Panc1 (cell line): Measurements from ENCODE around the gene EXOC3L4. TPM values are rescaled to one million over a fixed set of nuclear protein-coding genes. Genes with fewer than 3 reads are reported as not detected.

ENCODE experiments used
- ATAC-seq: fragments of 200-7000 bp; cut with Tn5 transposase; 2 replicates; pipeline ENCODE4 v1.9.1; 2020; ENCODE audit warnings: mild to moderate bottlenecking, moderate library complexity
- BruUV-seq: library from RNA; stranded (reverse); fragments of 400-500 nt; replicated peaks from 2 replicates; lab custom pipeline; 2021; lab: Mats Ljungman, UMichigan
- CTCF ChIA-PET: fragments of 300-600 bp; sonication (Branson Sonifier 250); formaldehyde crosslinking; loops from one replicate; lab custom pipeline; 2022; ENCODE audit warnings: antibody characterized with exemption; lab: Charles Lee
- POLR2A ChIA-PET: fragments of 300-600 bp; sonication (Branson Sonifier 250); formaldehyde crosslinking; loops from one replicate; lab custom pipeline; 2022; ENCODE audit warnings: antibody characterized with exemption; lab: Charles Lee
- DNase-seq: peaks from one replicate; pipeline ENCODE4 v3.0.0-alpha.2; 2010; ENCODE audit warnings: low read depth, low spot score
- H3K27ac ChIP-seq: 2 replicates; pipeline ENCODE4 v1.5.1; 2011; ENCODE audit warnings: mild to moderate bottlenecking, low read length, inconsistent platforms
- H3K27me3 ChIP-seq: fragments of 200-500 bp; sonication (Bioruptor generic); 2 replicates; pipeline ENCODE4 v1.6.0; 2014; ENCODE audit warnings: low read length, inconsistent platforms; ENCODE audit not compliant: control insufficient read depth, insufficient read depth
- H3K36me3 ChIP-seq: fragments of 200-500 bp; sonication (Bioruptor generic); 2 replicates; pipeline ENCODE4 v1.5.1; 2014; ENCODE audit warnings: inconsistent platforms, mild to moderate bottlenecking, low read length, moderate library complexity; ENCODE audit not compliant: control insufficient read depth, insufficient read depth
- H3K4me1 ChIP-seq: 2 replicates; pipeline ENCODE4 v1.5.1; 2011; ENCODE audit warnings: inconsistent platforms, mild to moderate bottlenecking, low read length, moderate library complexity; ENCODE audit not compliant: control insufficient read depth, insufficient read depth
- H3K4me3 ChIP-seq, 2 experiments: 2 replicates each; pipeline ENCODE4 v1.5.1; 2011 to 2012; ENCODE audit warnings: low read depth in 2 of 2, low read length in 2 of 2, mild to moderate bottlenecking in 2 of 2, inconsistent platforms in 1 of 2, moderate library complexity in 1 of 2
- H3K9me3 ChIP-seq: fragments of 200-500 bp; sonication (Bioruptor generic); 2 replicates; pipeline ENCODE4 v1.5.1; 2014; ENCODE audit warnings: low read depth, mild to moderate bottlenecking, inconsistent platforms, low read length, moderate library complexity; ENCODE audit not compliant: control insufficient read depth, insufficient read depth
- POLR2AphosphoS5 ChIP-seq: IDR thresholded peaks from 2 replicates; pipeline ENCODE4 v1.6.1; 2012; ENCODE audit warnings: mild to moderate bottlenecking, low read depth, low read length, moderate library complexity
- SIN3A ChIP-seq: IDR thresholded peaks from 2 replicates; pipeline ENCODE4 v1.6.1; 2012; ENCODE audit warnings: low read depth, mild to moderate bottlenecking, low read length, moderate library complexity, borderline replicate concordance; ENCODE audit not compliant: insufficient read depth
- TCF7L2 ChIP-seq: IDR thresholded peaks from 2 replicates; pipeline ENCODE4 v1.6.1; 2011; ENCODE audit warnings: mild to moderate bottlenecking, low read depth, low read length, inconsistent platforms
- in situ Hi-C: cut with HindIII; loops from 2 replicates; pipeline ENCODE4 v1.10.0; 2016; ENCODE audit warnings: low sequenced_read_pairs, low pct_unique_long_range_greater_than_20kb
- intact Hi-C: fragments of 100-400 bp; cut with micrococcal nuclease; formaldehyde crosslinking; loops from one replicate; pipeline ENCODE4 v1.10.0; 2022; ENCODE audit not compliant: unreplicated experiment
- total RNA-seq: library from RNA; stranded (reverse); gene quantifications from one replicate; pipeline ENCODE4 v1.2.1, GENCODE V29; 2021; ENCODE audit not compliant: unreplicated experiment
- TF ChIP-seq, protein P1 (sequence below): fragments of 450-650 bp; IDR thresholded peaks from 2 replicates; pipeline ENCODE4 v1.5.1; 2017; ENCODE audit warnings: mild to moderate bottlenecking
- TF ChIP-seq, protein P2 (sequence below), 2 experiments: IDR thresholded peaks; 2 replicates each; pipeline ENCODE4 v1.6.1; 2011 to 2012; ENCODE audit warnings: low read depth in 2 of 2, control low read depth in 1 of 2, low read length in 1 of 2, mild to moderate bottlenecking in 1 of 2, moderate library complexity in 1 of 2; ENCODE audit not compliant: insufficient read depth in 1 of 2

Gene EXOC3L4
- total RNA-seq, 1 experiment from 2014 or later, result 2.6 TPM

DNA sequence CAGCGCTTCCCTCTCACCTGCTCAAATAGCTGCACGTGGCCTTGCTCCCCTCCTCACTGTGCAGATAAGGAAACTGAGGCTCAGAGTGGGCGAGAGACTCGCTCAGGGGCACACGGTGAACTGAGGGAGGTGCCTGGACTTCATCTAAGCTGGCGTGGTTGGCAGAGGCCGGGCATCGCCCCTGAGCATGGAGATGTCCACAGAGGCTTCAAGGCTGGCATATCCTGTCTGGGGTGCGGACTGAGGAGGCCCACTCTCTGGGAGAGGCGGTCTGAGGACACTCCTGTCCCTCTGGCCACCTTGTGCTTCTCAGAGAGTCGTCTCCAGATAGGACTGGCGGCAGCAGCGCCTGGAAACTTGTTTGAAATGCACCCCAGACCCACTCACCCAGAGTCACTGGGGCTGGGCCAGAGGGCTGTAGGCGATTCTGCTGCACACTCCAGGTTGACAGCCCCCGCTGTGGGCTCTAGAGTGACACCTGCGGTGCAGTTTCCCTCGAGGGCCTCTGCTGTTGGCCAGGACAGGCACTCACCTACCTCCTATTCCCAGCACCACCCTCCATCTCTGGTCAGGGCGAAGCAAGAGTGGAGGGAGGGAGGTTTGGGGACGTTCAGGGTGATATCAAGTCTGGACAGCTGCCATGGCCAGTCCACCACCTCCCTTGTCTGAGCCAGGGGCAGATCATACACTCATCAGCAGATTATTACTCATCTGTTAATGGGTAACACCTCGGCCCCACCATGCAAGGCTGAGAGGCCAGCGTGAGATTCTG lies 21.7 kb upstream of the EXOC3L4 start:
- DNase-seq, result no peak
- Histone ChIP-seq H3K36me3 (no peaks in the 10 kb centered on the region), H3K4me1 (peaks cover 19% of the 10 kb centered on the region), H3K4me3 (no peak overlapping the region), H3K27me3 (no peaks in the 10 kb centered on the region), H3K27ac (no peak overlapping the region), H3K9me3 (no peaks in the 10 kb centered on the region)
- TF ChIP-seq, protein P1, sequence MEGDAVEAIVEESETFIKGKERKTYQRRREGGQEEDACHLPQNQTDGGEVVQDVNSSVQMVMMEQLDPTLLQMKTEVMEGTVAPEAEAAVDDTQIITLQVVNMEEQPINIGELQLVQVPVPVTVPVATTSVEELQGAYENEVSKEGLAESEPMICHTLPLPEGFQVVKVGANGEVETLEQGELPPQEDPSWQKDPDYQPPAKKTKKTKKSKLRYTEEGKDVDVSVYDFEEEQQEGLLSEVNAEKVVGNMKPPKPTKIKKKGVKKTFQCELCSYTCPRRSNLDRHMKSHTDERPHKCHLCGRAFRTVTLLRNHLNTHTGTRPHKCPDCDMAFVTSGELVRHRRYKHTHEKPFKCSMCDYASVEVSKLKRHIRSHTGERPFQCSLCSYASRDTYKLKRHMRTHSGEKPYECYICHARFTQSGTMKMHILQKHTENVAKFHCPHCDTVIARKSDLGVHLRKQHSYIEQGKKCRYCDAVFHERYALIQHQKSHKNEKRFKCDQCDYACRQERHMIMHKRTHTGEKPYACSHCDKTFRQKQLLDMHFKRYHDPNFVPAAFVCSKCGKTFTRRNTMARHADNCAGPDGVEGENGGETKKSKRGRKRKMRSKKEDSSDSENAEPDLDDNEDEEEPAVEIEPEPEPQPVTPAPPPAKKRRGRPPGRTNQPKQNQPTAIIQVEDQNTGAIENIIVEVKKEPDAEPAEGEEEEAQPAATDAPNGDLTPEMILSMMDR, result no peak
- TF ChIP-seq TCF7L2 (no peak), SIN3A (no peak), POLR2AphosphoS5 (no peak)
- TF ChIP-seq, protein P2, sequence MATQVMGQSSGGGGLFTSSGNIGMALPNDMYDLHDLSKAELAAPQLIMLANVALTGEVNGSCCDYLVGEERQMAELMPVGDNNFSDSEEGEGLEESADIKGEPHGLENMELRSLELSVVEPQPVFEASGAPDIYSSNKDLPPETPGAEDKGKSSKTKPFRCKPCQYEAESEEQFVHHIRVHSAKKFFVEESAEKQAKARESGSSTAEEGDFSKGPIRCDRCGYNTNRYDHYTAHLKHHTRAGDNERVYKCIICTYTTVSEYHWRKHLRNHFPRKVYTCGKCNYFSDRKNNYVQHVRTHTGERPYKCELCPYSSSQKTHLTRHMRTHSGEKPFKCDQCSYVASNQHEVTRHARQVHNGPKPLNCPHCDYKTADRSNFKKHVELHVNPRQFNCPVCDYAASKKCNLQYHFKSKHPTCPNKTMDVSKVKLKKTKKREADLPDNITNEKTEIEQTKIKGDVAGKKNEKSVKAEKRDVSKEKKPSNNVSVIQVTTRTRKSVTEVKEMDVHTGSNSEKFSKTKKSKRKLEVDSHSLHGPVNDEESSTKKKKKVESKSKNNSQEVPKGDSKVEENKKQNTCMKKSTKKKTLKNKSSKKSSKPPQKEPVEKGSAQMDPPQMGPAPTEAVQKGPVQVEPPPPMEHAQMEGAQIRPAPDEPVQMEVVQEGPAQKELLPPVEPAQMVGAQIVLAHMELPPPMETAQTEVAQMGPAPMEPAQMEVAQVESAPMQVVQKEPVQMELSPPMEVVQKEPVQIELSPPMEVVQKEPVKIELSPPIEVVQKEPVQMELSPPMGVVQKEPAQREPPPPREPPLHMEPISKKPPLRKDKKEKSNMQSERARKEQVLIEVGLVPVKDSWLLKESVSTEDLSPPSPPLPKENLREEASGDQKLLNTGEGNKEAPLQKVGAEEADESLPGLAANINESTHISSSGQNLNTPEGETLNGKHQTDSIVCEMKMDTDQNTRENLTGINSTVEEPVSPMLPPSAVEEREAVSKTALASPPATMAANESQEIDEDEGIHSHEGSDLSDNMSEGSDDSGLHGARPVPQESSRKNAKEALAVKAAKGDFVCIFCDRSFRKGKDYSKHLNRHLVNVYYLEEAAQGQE (IDR thresholded peaks at IDR 0.05; ENCODE audit: insufficient read depth in 1 of 2, low read depth in 2 of 2, low read length in 1 of 2), result no peak
- no TSS peak for BruUV-seq
- ChIA-PET CTCF (no interaction called here), POLR2A (no interaction called here)
- no peak for ATAC-seq
- in situ Hi-C loops (no loop called here), intact Hi-C loops (loop anchor here (10.0 kb wide), 1 partner anchor 112 kb away; no protein-coding TSS in a partner anchor)

DNA sequence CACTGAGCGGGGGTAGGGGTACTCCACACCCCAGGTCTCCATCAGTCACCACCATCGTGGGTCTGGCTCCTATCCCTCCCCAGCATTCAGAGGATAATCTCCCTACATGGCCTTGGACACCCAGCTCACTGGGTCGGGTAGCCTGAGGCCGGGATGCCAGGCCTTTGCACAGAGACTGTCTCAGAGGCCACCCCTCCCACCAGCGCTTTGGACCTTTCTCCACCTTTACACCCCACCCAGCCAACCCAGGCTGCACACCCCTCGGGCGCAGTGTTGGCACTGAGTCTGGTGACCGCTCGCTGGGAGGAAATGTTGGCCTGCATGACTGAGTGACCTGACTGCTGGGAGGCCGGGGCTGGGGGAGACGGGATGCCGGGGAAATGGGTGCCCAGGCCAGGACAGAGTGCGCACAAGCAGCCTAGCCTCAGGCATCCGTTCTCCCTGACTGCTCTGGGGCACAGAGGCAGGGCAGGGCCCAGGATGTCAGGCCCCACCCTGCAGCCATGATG lies 21.1 kb upstream of the EXOC3L4 start:
- peaks cover 19% of the 10 kb centered on the region for H3K4me1 ChIP-seq
- ChIA-PET POLR2A (no interaction called here), CTCF (interaction anchor here (0.6 kb wide), 1 partner anchor 181 kb away, joined by 3 read pairs; no protein-coding TSS in a partner anchor)
- ATAC-seq (no peak), DNase-seq (no peak)
- no TSS peak for BruUV-seq
- TF ChIP-seq POLR2AphosphoS5 (no peak), TCF7L2 (no peak), SIN3A (no peak)
- TF ChIP-seq, protein P2 (IDR thresholded peaks at IDR 0.05; ENCODE audit: insufficient read depth in 1 of 2, low read depth in 2 of 2, low read length in 1 of 2), result no peak
- TF ChIP-seq, protein P1, result no peak
- in situ Hi-C loops (no loop called here), intact Hi-C loops (loop anchor here (10.0 kb wide), 1 partner anchor 111 kb away; no protein-coding TSS in a partner anchor)
- H3K27ac ChIP-seq, result no peak overlapping the region
- H3K27me3 ChIP-seq, result no peaks in the 10 kb centered on the region
- H3K36me3 ChIP-seq, result no peaks in the 10 kb centered on the region
- no peak overlapping the region for H3K4me3 ChIP-seq
- H3K9me3 ChIP-seq, result no peaks in the 10 kb centered on the region
